Liver (tissue), 9 donors: ENCODE data around the gene S100A2. TPM values are rescaled to one million over a fixed set of nuclear protein-coding genes. Genes with fewer than 3 reads are reported as not detected.

ENCODE experiments used
- DNase-seq: peaks from one replicate; pipeline ENCODE4 v3.0.0-alpha.2; 2017; ENCODE audit warnings: low spot score
- H3K27ac ChIP-seq, 2 donors: one replicate each; pipeline ENCODE4 v1.7.0; 2013; ENCODE audit warnings: inconsistent platforms in 2 of 2, low read length in 2 of 2, control low read depth in 1 of 2, low read depth in 1 of 2, mild to moderate bottlenecking in 1 of 2
- H3K27me3 ChIP-seq, 4 donors: one replicate each; pipeline versions ENCODE4 v1.6.1 to v1.7.0; 2013; ENCODE audit warnings: low read length in 3 of 4, inconsistent platforms in 1 of 4, mild to moderate bottlenecking in 1 of 4, moderate library complexity in 1 of 4; ENCODE audit not compliant: control insufficient read depth in 4 of 4, insufficient read depth in 4 of 4
- H3K36me3 ChIP-seq, 4 donors: one replicate each; pipeline versions ENCODE4 v1.6.1 to v1.7.0; 2013; ENCODE audit warnings: low read length in 3 of 4, mild to moderate bottlenecking in 3 of 4, low read depth in 1 of 4, moderate library complexity in 1 of 4; ENCODE audit not compliant: control insufficient read depth in 4 of 4, insufficient read depth in 3 of 4
- H3K4me1 ChIP-seq, 4 donors: one replicate each; pipeline versions ENCODE4 v1.6.1 to v1.7.0; 2013; ENCODE audit warnings: low read length in 3 of 4, mild to moderate bottlenecking in 3 of 4, moderate library complexity in 1 of 4; ENCODE audit not compliant: control insufficient read depth in 4 of 4, insufficient read depth in 4 of 4
- H3K4me3 ChIP-seq, 3 donors: one replicate each; pipeline versions ENCODE4 v1.6.1 to v1.7.0; 2013; ENCODE audit warnings: low read length in 3 of 3, control low read depth in 1 of 3, low read depth in 1 of 3, mild to moderate bottlenecking in 1 of 3
- H3K9ac ChIP-seq, 2 donors: one replicate each; pipeline ENCODE4 v1.7.0; 2013; ENCODE audit warnings: low read length in 2 of 2, mild to moderate bottlenecking in 2 of 2, moderate library complexity in 2 of 2, control low read depth in 1 of 2, low read depth in 1 of 2
- H3K9me3 ChIP-seq, 4 donors: one replicate each; pipeline versions ENCODE4 v1.6.1 to v1.7.0; 2013; ENCODE audit warnings: low read length in 3 of 4; ENCODE audit not compliant: control insufficient read depth in 4 of 4
- ATF3 ChIP-seq: IDR thresholded peaks from 2 replicates; pipeline ENCODE4 v1.6.1; 2016; ENCODE audit warnings: antibody characterized with exemption
- EGR1 ChIP-seq, 2 donors: IDR thresholded peaks; 2 replicates each; pipeline ENCODE4 v1.6.1; 2016 to 2018; ENCODE audit warnings: antibody characterized with exemption in 2 of 2, low read depth in 2 of 2
- FOXA1 ChIP-seq: IDR thresholded peaks from 2 replicates; pipeline ENCODE4 v1.6.1; 2016; ENCODE audit warnings: antibody characterized with exemption
- FOXA2 ChIP-seq: IDR thresholded peaks from 2 replicates; pipeline ENCODE4 v1.6.1; 2016; ENCODE audit warnings: antibody characterized with exemption
- GABPA ChIP-seq, 2 donors: IDR thresholded peaks in 1 of 2; conservative IDR thresholded peaks in 1 of 2; 2 replicates each; pipeline ENCODE4 v1.6.1; 2016; ENCODE audit warnings: antibody characterized with exemption in 2 of 2, mild to moderate bottlenecking in 1 of 2, moderate library complexity in 1 of 2
- HNF4A ChIP-seq, 2 donors: conservative IDR thresholded peaks; 2 replicates each; pipeline ENCODE4 v1.6.1; 2016; ENCODE audit warnings: antibody characterized with exemption in 2 of 2, mild to moderate bottlenecking in 2 of 2
- HNF4G ChIP-seq: IDR thresholded peaks from 2 replicates; pipeline ENCODE4 v1.6.1; 2016; ENCODE audit warnings: antibody characterized with exemption
- JUND ChIP-seq, 2 donors: IDR thresholded peaks; 2 replicates each; pipeline ENCODE4 v1.6.1; 2016; ENCODE audit warnings: antibody characterized with exemption in 2 of 2
- NR2F2 ChIP-seq: IDR thresholded peaks from 2 replicates; pipeline ENCODE4 v1.6.1; 2016; ENCODE audit warnings: antibody characterized with exemption
- RAD21 ChIP-seq, 2 donors: IDR thresholded peaks; 2 replicates each; pipeline ENCODE4 v1.6.1; 2016; ENCODE audit warnings: antibody characterized with exemption in 2 of 2, mild to moderate bottlenecking in 2 of 2
- REST ChIP-seq: IDR thresholded peaks from 2 replicates; pipeline ENCODE4 v1.6.1; 2016; ENCODE audit warnings: antibody characterized with exemption, mild to moderate bottlenecking
- RXRA ChIP-seq, 2 donors: IDR thresholded peaks; 2 replicates each; pipeline ENCODE4 v1.6.1; 2017 to 2018; ENCODE audit warnings: antibody characterized with exemption in 2 of 2, mild to moderate bottlenecking in 1 of 2
- SP1 ChIP-seq: IDR thresholded peaks from 2 replicates; pipeline ENCODE4 v1.6.1; 2018; ENCODE audit warnings: antibody characterized with exemption, mild to moderate bottlenecking
- TAF1 ChIP-seq: conservative IDR thresholded peaks from 2 replicates; pipeline ENCODE4 v1.6.1; 2016; ENCODE audit warnings: antibody characterized with exemption, mild to moderate bottlenecking
- YY1 ChIP-seq: IDR thresholded peaks from 2 replicates; pipeline ENCODE4 v1.6.1; 2016; ENCODE audit warnings: antibody characterized with exemption, mild to moderate bottlenecking
- ZBTB33 ChIP-seq: IDR thresholded peaks from 2 replicates; pipeline ENCODE4 v1.6.1; 2016; ENCODE audit warnings: antibody characterized with exemption
- WGBS: extraction: QIAGEN DNeasy Blood & Tissue Kit; methylation state at CpG from one replicate; pipeline ENCODE4 v1.1.7; 2013; 5-methylcytosine and 5-hydroxymethylcytosine counted together
- polyA plus RNA-seq, 2 donors: library from polyadenylated mRNA; stranded (reverse) in 1 of 2; unstranded in 1 of 2; fragments of 200-250 nt in 1 of 2; fragments of >200 nt in 1 of 2; fragmentation: Nextera tagmentation in 1 of 2; extraction: Ambion mirVana in 1 of 2; gene quantifications; one replicate each; pipeline versions ENCODE4 v1.2.1 to v1.2.3, GENCODE V29; 2013 to 2015
- total RNA-seq, 2 donors: library from RNA; depleted of rRNA; stranded (reverse); fragments of >200 nt; gene quantifications; one replicate each; pipeline ENCODE4 v1.2.3, GENCODE V29; 2014
- TF ChIP-seq, protein P1 (sequence below): fragments of 150-350 bp; IDR thresholded peaks from 2 replicates; pipeline ENCODE4 v1.5.1; 2017; ENCODE audit warnings: improper control_type of control experiment, low read depth, low read length; ENCODE audit not compliant: missing input control
- donor health status: healthy.
- donor health status: healthy.
- donor health status: healthy.
- donor health status: healthy.
- donor health status: healthy.

The S100A2 gene
- total and polyA plus RNA-seq, 4 donors: 0.22 to 0.67 TPM; not detected in 2

DNA sequence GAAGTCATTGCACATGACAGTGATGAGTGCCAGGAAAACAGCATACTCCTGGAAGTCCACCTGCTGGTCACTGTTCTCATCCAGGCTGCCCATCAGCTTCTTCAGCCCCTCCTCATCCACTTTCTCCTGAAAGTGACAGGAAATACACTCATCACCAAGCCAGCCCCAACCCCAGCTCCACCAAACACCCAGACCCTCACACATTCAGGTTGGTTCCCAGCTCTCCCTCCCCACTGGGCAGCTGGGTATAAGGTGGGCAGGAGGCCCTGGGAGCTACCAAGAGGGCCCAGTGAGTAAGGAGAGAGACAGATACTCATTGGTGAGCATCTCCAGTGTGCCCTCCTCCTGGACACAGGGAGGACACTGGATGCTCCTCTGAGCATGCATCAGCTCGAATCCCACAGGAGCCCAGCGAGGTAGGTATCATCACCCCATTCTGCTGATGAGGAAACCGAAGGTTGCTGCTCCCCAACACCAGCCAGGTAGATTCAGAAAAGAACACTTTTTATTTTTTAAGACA is 4.1 kb downstream of the S100A2 start:
- 97% methylated on average over 3 of the region's 3 CpGs for WGBS
- TF ChIP-seq RAD21 (IDR thresholded peaks at IDR 0.05): no peak
- TF ChIP-seq HNF4G: no peak
- TF ChIP-seq SP1: no peak
- no peak for TF ChIP-seq RXRA (IDR thresholded peaks at IDR 0.05)
- no peak for TF ChIP-seq GABPA (IDR thresholded peaks at IDR 0.05 in 1 of 2, conservative IDR thresholded peaks at IDR 0.05 in 1 of 2)
- no peak for TF ChIP-seq HNF4A (conservative IDR thresholded peaks at IDR 0.05)
- TF ChIP-seq REST: no peak
- TF ChIP-seq TAF1: no peak
- no peak for TF ChIP-seq JUND (IDR thresholded peaks at IDR 0.05)
- no peak for DNase-seq
- Histone ChIP-seq H3K4me3 (no peak overlapping the region), H3K9me3 (no peaks in the 10 kb centered on the region), H3K27me3 (no peaks in the 10 kb centered on the region), H3K27ac (no peak overlapping the region), H3K36me3 (no peaks in the 10 kb centered on the region), H3K4me1 (no peaks in the 10 kb centered on the region), H3K9ac (no peak overlapping the region)

- TF ChIP-seq ZBTB33: no peak
- no peak for TF ChIP-seq HNF4G
- Histone ChIP-seq H3K9ac (no peak overlapping the region), H3K27ac (no peak overlapping the region), H3K4me1 (no peaks in the 10 kb centered on the region), H3K4me3 (no peak overlapping the region), H3K9me3 (no peaks in the 10 kb centered on the region), H3K36me3 (no peaks in the 10 kb centered on the region), H3K27me3 (no peaks in the 10 kb centered on the region)
- 89% methylated on average over 10 of the region's 10 CpGs for WGBS
- DNase-seq: no peak
Measured at GRCh38 chr1:153560771-153561465, 4.7 kb downstream of the S100A2 start.

- H3K9me3 ChIP-seq: no peaks in the 10 kb centered on the region
- H3K36me3 ChIP-seq: no peaks in the 10 kb centered on the region
- no peak overlapping the region for H3K27ac ChIP-seq
- no peak overlapping the region for H3K4me3 ChIP-seq
- H3K4me1 ChIP-seq: no peaks in the 10 kb centered on the region
- 91% methylated on average over 2 of the region's 2 CpGs for WGBS
- no peak overlapping the region for H3K9ac ChIP-seq
- no peak for DNase-seq
- H3K27me3 ChIP-seq: no peaks in the 10 kb centered on the region
- no peak for TF ChIP-seq NR2F2
- no peak for TF ChIP-seq TAF1
- TF ChIP-seq FOXA1: no peak
- TF ChIP-seq YY1: no peak
- no peak for TF ChIP-seq GABPA (IDR thresholded peaks at IDR 0.05 in 1 of 2, conservative IDR thresholded peaks at IDR 0.05 in 1 of 2)
- TF ChIP-seq ZBTB33: no peak
- no peak for TF ChIP-seq ATF3
- TF ChIP-seq EGR1 (IDR thresholded peaks at IDR 0.05; ENCODE audit: low read depth in 2 of 2): no peak
- TF ChIP-seq FOXA2: no peak
- TF ChIP-seq RXRA (IDR thresholded peaks at IDR 0.05): no peak
- no peak for TF ChIP-seq SP1
- TF ChIP-seq JUND (IDR thresholded peaks at IDR 0.05): no peak
- TF ChIP-seq HNF4A (conservative IDR thresholded peaks at IDR 0.05): no peak
- TF ChIP-seq, protein P1, sequence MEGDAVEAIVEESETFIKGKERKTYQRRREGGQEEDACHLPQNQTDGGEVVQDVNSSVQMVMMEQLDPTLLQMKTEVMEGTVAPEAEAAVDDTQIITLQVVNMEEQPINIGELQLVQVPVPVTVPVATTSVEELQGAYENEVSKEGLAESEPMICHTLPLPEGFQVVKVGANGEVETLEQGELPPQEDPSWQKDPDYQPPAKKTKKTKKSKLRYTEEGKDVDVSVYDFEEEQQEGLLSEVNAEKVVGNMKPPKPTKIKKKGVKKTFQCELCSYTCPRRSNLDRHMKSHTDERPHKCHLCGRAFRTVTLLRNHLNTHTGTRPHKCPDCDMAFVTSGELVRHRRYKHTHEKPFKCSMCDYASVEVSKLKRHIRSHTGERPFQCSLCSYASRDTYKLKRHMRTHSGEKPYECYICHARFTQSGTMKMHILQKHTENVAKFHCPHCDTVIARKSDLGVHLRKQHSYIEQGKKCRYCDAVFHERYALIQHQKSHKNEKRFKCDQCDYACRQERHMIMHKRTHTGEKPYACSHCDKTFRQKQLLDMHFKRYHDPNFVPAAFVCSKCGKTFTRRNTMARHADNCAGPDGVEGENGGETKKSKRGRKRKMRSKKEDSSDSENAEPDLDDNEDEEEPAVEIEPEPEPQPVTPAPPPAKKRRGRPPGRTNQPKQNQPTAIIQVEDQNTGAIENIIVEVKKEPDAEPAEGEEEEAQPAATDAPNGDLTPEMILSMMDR: no peak
- no peak for TF ChIP-seq RAD21 (IDR thresholded peaks at IDR 0.05)
Measured at GRCh38 chr1:153560241-153560640, 5.4 kb downstream of the S100A2 start.
